DND-41 (cell line): ENCODE measurements around the gene EDC3.

Experiments
- ATAC-seq: fragments of 200-7000 bp; cut with Tn5 transposase; 3 replicates; pipeline ENCODE4 v1.9.1; 2021; ENCODE audit warnings: low read depth; ENCODE audit not compliant: insufficient read depth
- DNase-seq: peaks from one replicate; pipeline ENCODE4 v3.0.0-alpha.2; 2020
- H2AFZ ChIP-seq: 2 replicates; pipeline ENCODE4 v1.6.0; 2012; ENCODE audit warnings: low read depth, low read length
- H3K27ac ChIP-seq: 2 replicates; pipeline ENCODE4 v1.5.1; 2012; ENCODE audit warnings: low read length, inconsistent platforms
- H3K27me3 ChIP-seq: fragments of 200-600 bp; sonication (generic); 2 replicates; pipeline ENCODE4 v1.6.0; 2012; ENCODE audit warnings: low read length, mild to moderate bottlenecking, inconsistent platforms; ENCODE audit not compliant: insufficient read depth, poor library complexity
- H3K36me3 ChIP-seq: 2 replicates; pipeline ENCODE4 v1.5.1; 2012; ENCODE audit warnings: low read length, inconsistent platforms; ENCODE audit not compliant: insufficient read depth
- H3K4me1 ChIP-seq: 2 replicates; pipeline ENCODE4 v1.5.1; 2012; ENCODE audit warnings: mild to moderate bottlenecking, low read length; ENCODE audit not compliant: insufficient read depth
- H3K4me2 ChIP-seq: 2 replicates; pipeline ENCODE4 v1.6.0; 2012; ENCODE audit warnings: mild to moderate bottlenecking, moderate library complexity, low read length, inconsistent platforms; ENCODE audit not compliant: insufficient read depth
- H3K4me3 ChIP-seq, 2 experiments: fragments of 200-600 bp in 1 of 2; shearing (Covaris generic) in 1 of 2; 2 replicates each; pipeline ENCODE4 v1.5.1; 2012 to 2016; ENCODE audit warnings: inconsistent platforms in 2 of 2, low read length in 2 of 2, mild to moderate bottlenecking in 2 of 2, low read depth in 1 of 2, moderate library complexity in 1 of 2
- H3K79me2 ChIP-seq: 2 replicates; pipeline ENCODE4 v1.6.0; 2012; ENCODE audit warnings: low read length, inconsistent platforms; ENCODE audit not compliant: insufficient read depth
- H3K9ac ChIP-seq: 2 replicates; pipeline ENCODE4 v1.6.0; 2012; ENCODE audit warnings: low read depth, mild to moderate bottlenecking, inconsistent platforms, low read length, moderate library complexity
- H3K9me3 ChIP-seq: 2 replicates; pipeline ENCODE4 v1.5.1; 2012; ENCODE audit warnings: low read length, moderate library complexity, mild to moderate bottlenecking, inconsistent platforms; ENCODE audit not compliant: insufficient read depth, severe bottlenecking
- H4K20me1 ChIP-seq: 2 replicates; pipeline ENCODE4 v1.6.0; 2012; ENCODE audit warnings: low read length; ENCODE audit not compliant: insufficient read depth
- CTCF ChIP-seq: IDR thresholded peaks from 2 replicates; pipeline ENCODE4 v1.5.1; 2012; ENCODE audit warnings: borderline replicate concordance, low read length, moderate library complexity, mild to moderate bottlenecking; ENCODE audit not compliant: poor library complexity, severe bottlenecking; ENCODE audit errors: extremely low read depth
- EZH2 ChIP-seq: IDR thresholded peaks from 3 replicates; pipeline ENCODE4 v1.6.1; 2012; ENCODE audit warnings: borderline replicate concordance, low read depth, mild to moderate bottlenecking, moderate library complexity, low read length, inconsistent platforms; ENCODE audit not compliant: severe bottlenecking

The EDC3 gene

DNA sequence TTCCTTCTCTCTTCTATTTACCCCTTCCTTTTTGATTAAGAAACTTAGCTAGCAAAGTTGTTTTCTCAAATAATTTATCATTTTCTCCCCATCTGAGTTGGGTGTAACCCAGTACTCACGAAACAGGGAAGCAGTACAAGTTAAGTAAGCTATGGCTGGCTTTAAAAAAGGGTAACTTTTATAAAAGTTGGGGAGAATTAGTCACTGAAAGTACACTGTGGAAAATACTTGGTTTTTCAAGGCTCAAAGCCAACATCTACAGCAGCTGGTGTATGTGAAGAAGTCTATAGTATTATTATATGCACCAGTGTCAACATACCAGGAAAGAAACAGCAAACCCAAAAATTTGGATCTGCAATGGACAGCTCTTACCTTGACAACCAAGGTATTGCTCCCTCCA is 54.7 kb downstream of the EDC3 start:
- H2AFZ ChIP-seq = no peak overlapping the region
- no peak overlapping the region for H3K27ac ChIP-seq
- DNase-seq (no peak), ATAC-seq (no peak)
- TF ChIP-seq CTCF (no peak), EZH2 (no peak)
- no peaks in the 10 kb centered on the region for H3K9me3 ChIP-seq
- no peak overlapping the region for H3K9ac ChIP-seq
- peaks cover 6% of the 10 kb centered on the region; the same call in 1 of the 2 replicates for H3K79me2 ChIP-seq
- peaks cover under 1% of the 10 kb centered on the region; the same call in 1 of the 2 replicates for H4K20me1 ChIP-seq
- H3K4me2 ChIP-seq = no peak overlapping the region
- no peaks in the 10 kb centered on the region for H3K27me3 ChIP-seq
- peaks cover 65% of the 10 kb centered on the region for H3K36me3 ChIP-seq
- no peaks in the 10 kb centered on the region for H3K4me1 ChIP-seq
- H3K4me3 ChIP-seq = no peak overlapping the region

GRCh38 chr15:74636984-74637383 is 58.8 kb downstream of the EDC3 start:
- Histone ChIP-seq H3K27me3 (no peaks in the 10 kb centered on the region), H2AFZ (no peak overlapping the region), H3K4me1 (no peaks in the 10 kb centered on the region), H3K9ac (no peak overlapping the region), H3K36me3 (peaks cover 85% of the 10 kb centered on the region), H4K20me1 (peaks cover 19% of the 10 kb centered on the region), H3K9me3 (no peaks in the 10 kb centered on the region), H3K27ac (no peak overlapping the region), H3K4me2 (no peak overlapping the region), H3K4me3 (no peak overlapping the region), H3K79me2 (peaks cover 2% of the 10 kb centered on the region; the same call in 1 of the 2 replicates)
- TF ChIP-seq CTCF = no peak
- no peak for TF ChIP-seq EZH2
- DNase-seq (no peak), ATAC-seq (no peak)

- no peak overlapping the region for H3K4me2 ChIP-seq
- H3K4me3 ChIP-seq = no peak overlapping the region
- no peaks in the 10 kb centered on the region for H3K4me1 ChIP-seq
- peaks cover 93% of the 10 kb centered on the region for H3K36me3 ChIP-seq
- H3K27me3 ChIP-seq = no peaks in the 10 kb centered on the region
- H3K9ac ChIP-seq = no peak overlapping the region
- no peaks in the 10 kb centered on the region for H3K79me2 ChIP-seq
- ATAC-seq (peak; percentile 88), DNase-seq (peak; percentile 73)
- peaks cover 33% of the 10 kb centered on the region for H4K20me1 ChIP-seq
- no peaks in the 10 kb centered on the region for H3K9me3 ChIP-seq
- TF ChIP-seq EZH2 (no peak), CTCF (peak; percentile 95)
- H3K27ac ChIP-seq = no peak overlapping the region
- H2AFZ ChIP-seq = no peak overlapping the region
These were observed 60.6 kb downstream of the EDC3 start for GRCh38 chr15:74635228-74635627.

DNA sequence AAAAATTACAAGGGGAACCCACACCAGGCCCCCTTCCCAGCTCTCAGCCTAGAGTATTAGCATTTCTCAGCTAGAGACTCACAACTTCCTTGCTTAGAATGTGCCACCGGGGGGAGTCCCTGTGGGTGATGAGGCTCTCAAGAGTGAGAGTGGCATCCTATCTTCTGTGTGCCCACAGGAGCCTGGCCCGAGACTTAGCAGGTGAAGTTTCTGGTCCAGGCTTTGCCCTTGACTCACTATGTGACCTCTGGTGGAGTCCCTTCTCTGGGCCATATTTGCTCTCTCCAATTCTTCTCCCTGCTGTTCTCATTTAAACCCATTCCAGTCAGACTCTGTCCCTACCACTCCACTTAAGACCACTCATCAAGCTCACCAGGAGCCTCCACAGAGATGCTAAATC is 62.0 kb downstream of the EDC3 start:
- Histone ChIP-seq H3K4me3 (no peak overlapping the region), H4K20me1 (peaks cover 33% of the 10 kb centered on the region), H3K9ac (no peak overlapping the region), H3K27ac (no peak overlapping the region), H2AFZ (no peak overlapping the region), H3K27me3 (no peaks in the 10 kb centered on the region), H3K9me3 (no peaks in the 10 kb centered on the region), H3K4me1 (no peaks in the 10 kb centered on the region), H3K79me2 (no peaks in the 10 kb centered on the region), H3K36me3 (peaks cover 92% of the 10 kb centered on the region), H3K4me2 (no peak overlapping the region)
- TF ChIP-seq CTCF = no peak
- TF ChIP-seq EZH2 = no peak
- DNase-seq (no peak), ATAC-seq (no peak)
